RKO (cell line): ENCODE measurements around the gene IL4.

Experiments
- DNase-seq: peaks from one replicate; pipeline ENCODE4 v3.0.0-alpha.2; 2016; ENCODE audit warnings: low spot score

IL4 gene

DNA sequence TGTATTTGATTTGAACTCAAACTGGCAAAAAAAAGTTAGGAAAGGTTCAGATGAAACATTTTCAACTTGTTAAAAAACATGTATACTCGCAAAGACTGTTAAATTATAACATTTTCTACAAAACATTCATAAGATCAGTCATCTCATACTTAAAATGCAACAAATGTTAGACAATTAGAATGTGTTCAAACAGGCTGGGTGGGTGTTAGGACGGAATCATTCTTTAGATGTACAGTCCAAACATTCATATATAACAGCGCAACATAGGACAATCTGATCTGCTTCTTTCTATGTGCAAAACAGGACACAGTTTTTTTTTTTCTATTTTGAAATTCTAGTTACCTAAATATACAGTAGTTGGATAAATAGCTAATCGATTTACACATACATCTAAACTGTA lies 22.2 kb downstream of the IL4 start:
- DNase-seq, result no peak

DNA sequence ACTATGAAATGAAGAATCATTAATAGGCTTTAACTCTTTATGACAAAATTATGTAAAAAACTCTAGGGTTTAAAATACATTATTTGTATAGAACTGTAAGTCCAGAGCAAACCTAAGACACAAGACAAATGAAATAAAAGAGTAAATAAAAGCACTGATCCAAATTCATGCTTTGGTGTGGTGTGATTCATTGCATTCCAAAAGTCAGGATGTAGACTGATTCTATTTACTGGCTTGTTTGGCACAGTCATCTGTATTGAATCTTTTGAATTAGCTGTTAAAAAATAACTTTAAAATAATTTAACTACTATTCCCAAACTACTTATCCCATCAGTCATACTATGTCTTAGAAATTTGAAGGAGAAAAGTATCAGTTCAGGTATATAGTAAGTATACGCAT lies 31.1 kb downstream of the IL4 start:
- DNase-seq, result no peak

DNA sequence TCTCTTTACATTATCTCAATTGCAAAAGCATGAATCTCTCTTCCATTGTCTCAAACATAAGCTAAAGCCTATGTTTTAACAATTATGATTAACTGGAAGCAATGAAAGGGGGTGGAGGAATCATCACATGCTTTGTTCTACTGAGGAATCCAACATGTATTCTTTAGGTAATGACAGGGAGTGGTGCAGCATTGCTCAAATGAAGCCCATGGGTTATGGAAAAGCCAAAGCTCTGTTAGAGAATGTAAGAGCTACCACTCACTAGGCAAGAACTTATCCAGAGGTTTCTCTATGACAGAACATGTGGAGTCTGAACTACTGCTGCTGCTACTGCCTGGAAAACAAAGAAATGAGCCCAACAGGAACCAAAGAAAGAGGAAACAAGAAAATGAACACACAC lies 34.9 kb downstream of the IL4 start:
- DNase-seq, result no peak

DNA sequence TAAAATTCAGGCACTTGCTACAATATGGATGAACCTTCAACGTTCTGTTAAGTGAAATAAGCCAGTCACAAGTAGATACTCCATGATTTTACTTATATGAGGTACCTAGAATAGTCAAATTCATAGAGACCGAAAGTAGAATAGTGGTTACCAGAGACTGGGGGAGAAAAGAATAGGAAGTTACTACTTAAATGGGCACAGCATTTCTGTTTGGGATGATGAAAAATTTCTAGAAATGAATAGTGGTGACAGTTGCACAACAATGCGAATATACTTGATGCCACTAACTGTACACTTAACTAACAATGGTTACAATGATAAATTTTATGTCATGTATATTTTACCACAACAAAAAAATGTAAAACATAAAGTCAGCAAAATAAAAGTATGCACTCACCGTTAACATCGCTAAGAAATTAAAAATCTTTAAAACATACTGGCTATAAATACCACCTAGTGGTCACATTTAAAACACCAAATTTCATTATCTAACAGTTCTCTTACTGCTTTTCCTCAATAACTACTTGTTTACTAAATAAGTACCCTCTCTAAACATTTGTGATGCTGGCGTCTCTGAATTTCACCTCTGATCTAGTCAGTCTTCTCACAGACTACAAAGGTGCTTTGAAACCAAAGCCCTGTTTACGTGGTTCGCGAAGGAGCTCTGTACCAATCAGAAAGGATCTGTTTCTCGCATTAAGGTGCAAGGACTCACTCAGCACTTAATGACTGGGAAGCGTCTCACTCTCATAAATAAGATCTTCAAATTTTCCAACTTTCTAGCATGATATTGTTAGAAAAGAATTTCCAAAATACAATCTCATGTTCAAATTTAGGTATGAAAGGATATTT lies 40.9 kb downstream of the IL4 start:
- peak; percentile 43 for DNase-seq

DNA sequence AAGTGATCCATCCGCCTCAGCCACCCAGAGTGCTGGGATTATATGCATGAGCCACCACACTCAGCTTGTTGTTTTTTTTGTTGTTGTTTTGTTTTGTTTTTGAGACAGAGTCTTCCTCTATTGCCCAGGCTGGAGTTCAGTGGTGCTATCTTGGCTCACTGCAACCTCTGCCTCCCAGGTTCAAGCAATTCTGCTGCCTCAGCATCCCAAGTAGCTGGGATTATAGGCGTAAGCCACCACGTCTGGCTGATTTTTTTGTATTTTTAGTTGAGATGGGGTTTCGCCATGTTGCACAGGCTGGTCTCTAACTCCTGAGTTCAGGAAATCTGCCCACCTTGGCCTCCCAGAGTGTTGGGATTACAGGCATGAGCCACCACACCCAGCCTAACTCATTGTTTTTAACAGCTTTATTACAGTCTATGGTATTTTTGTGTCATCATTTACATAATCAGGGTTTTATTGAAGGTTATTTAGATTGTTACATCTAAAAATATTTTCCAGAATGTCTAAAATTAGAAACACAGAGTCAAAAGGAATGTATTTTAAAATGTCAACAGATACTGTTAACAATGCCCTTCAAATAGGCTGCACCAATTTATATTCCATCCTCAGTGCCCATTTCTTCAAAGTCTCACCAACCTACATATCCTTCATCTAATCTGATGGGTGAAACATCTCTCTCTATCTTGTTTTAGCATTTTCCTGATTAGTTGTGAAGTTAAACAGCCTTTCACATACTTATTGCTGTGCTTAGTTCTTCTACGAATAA lies 44.9 kb downstream of the IL4 start:
- no peak for DNase-seq

DNA sequence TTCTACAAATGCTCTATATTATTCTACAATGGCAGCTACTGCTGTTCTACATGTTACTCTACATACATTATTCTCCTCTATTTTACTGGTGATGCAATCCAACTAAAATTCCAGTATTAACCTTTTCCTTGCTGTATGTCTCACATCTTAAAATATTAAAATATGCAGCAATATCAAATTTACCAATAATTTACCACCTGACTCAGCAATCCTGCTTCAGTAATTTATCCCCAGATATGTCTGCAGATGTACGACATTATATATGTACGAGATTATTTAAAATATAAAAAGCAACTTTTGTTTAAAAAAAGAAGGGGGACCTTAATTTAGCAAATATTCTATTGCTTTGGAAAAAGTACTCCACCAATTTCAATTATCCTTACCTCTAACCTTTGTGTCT lies 52.0 kb downstream of the IL4 start:
- no peak for DNase-seq

DNA sequence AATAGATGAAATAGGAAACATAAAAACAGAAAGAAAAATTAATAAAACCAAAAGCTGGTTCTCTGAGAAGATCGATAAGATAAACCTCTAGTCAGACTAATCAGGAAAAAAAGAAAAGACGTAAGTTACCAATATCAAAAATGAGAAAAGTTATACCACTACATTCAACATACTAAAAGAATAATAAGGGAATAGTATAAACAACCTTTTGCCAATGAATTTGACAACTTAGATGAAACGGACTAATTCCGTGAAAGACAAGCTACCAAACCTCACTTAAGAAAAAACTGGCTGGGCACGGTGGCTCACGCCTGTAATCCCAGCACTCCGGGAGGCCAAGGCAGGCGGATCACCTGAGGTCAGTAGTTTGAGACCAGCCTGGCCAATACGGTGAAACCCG lies 56.1 kb downstream of the IL4 start:
- DNase-seq, result no peak
